Epidermal melanocyte (primary cell): ENCODE results near the gene PLB1.

Experiments used
- DNase-seq: peaks from one replicate; pipeline ENCODE4 v3.0.0; 2011; ENCODE audit warnings: low spot score; ENCODE audit not compliant: insufficient read length

The PLB1 gene

DNA sequence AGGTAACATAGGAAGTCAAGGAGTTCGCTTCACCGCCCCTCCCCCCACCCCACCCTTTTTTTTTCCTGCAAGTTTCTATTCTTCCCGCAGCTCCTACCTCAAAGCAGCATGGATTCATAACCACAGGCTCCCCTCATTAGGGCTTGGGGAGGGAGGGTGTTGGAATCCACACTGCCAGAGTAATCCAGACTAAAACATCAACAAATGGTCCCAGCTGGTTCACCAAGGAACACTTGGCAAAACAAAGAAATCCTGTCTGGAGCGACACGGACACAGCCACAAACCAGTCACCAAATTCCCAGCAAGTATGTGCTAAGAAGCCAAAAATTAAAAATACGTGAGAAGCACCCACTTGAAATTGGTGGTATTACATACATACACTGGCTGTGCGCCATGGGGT is 148.9 kb downstream of the PLB1 start:
- DNase-seq: no peak

DNA sequence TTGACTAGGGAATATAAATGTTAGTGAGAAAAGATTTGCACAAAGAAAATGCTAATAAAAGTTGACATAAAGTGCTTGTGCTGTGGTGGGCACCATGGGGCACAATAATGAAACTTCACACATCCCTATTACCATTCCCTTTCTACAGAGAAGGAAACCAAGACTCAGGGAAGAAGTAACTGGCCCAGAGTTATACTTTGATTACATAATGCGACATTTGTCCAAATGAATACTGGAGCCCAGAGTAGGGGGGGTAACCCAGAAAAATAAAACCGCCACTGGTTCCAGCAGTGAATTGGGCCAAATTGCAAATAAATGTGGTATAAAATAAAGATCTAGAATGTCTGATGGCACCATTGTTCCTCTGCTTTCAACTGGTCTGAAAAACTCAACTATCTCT is 149.7 kb downstream of the PLB1 start:
- DNase-seq: no peak

DNA sequence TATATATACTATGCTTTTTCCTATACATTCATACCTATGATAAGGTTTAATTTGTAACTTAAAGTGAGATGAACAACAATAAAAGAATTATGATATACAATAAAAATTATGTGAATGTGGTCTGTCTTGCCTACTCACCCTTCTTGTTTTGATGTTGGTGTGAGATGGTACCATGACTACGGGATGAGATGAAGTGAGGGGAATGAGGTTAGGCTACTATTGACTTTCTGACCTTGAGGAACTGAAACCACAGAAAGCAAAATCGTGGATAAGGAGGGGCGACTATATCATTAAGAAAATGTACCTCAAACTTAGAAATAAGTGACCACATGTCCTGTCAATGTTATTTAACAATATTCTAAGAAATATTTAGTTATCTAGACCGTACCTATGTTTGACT is 151.8 kb downstream of the PLB1 start:
- no peak for DNase-seq

DNA sequence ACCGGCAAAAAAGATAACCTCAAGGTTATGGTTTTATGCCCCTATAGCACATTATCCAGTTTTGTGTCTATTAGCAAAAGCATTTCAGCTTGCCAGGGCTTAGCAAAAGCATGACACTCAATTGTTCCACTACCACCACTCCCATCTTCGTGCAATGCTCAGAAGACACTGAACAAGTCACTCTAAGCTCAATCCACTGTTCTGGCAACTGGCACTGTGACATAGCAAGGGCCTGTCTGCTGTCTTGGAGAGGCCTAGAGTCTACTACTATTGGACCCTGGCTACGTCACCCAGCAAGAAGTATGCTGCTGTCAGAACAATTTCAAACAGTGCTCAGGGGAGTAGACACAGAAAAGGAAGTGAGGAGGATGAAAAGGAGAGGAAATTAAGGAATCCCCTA is 152.3 kb downstream of the PLB1 start:
- DNase-seq: no peak

DNA sequence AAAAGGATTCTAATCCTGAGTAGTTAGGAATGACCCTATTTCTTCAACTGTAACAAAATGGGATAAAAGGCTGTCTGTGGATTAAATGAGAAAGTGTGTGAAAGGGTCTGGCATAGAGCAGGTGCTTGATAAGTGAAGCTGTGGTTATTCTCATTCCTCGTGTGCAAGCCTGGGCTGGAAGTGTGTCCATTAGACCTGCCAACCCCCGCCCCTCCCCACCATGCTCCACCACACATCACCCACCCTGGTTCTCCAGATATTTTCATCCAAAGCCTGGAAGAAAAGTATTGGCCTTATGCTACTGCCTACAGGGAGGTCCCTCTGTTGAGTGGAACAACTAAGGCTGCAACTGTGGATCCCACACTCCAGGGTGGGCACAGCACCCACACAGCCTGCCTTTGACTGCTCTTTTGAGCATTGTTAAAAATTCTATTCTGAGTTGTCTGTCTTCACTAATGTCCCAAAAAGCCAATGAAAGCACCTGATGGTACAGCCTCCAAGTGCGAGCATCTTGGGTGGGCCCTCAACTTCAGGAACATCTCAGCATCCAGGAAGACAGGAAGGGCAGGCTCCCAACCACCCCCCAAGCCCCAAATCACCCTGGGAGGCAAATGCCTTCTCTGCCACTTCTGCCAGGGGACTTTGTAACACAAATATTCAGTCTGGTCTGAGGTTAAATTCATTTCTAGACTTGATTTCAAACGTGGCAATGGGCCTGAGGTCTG is 153.0 kb downstream of the PLB1 start:
- DNase-seq: no peak

DNA sequence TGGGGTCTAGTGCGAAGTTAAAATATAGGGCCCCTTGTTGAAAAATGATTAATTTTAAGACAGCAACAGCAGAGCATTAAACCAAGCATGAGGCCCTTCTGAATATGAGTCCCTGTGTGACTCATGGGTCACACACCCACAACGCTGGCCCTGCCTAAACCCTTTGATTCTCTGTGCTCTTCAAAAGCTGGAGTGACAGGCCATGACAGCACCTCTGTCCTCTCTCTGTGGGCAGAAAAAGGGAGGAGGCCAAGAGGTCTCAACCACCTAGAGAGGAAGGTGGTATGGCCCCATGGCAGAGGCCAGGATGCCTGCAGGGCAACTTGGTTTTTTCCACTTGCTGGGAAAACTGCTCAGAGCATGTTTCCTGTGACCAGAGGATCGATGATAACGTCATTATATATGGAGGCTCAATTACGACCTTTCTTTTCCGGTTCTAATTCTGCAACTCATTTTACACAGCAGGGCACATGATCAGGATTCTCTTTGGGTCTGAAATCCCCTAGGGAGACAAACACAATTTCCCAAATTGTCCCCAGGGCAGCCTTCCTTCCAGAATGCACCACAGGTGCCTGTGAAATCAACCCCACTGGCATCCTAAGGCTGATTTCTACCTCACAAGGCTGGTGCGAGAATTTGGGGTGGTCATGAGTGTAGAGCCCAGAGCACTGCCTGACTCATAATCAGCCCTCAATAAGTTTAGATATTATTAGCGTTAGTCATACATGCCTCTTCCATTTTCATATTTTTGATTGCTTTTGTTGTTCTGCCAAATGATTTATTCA is 153.8 kb downstream of the PLB1 start:
- DNase-seq: no peak

DNA sequence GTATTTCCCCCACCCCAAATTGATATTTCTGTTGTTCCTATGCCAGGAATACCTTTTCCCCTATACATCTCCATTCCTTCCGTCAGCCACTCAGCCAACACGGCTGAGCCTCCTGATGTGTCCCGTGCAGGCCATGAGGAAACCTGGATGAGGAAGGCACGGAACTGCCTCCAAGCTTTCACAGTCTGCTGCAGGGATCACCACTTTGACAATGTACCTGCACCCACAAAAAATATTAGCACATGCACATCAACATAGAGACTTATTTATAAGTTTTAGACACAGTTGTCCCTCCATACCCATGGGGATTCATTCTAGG is 154.4 kb downstream of the PLB1 start:
- DNase-seq: no peak

DNA sequence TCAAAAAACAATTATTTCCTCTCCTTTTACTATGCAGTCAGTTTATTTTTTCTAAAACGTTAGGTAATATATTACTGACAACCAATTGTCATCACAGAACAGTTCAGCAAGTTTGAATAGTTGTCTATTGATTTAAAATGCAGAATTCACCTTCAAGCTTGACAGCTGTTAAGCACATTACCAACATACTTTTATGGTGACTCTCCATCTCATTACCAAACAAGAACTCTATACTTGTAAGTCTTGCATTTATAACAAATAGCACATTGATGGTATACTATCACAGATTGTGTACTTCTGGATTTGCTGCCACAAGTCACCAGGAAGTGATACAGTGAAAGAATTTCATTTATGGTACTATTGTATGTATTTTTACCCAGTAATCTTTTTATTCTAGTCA is 156.4 kb downstream of the PLB1 start:
- no peak for DNase-seq

DNA sequence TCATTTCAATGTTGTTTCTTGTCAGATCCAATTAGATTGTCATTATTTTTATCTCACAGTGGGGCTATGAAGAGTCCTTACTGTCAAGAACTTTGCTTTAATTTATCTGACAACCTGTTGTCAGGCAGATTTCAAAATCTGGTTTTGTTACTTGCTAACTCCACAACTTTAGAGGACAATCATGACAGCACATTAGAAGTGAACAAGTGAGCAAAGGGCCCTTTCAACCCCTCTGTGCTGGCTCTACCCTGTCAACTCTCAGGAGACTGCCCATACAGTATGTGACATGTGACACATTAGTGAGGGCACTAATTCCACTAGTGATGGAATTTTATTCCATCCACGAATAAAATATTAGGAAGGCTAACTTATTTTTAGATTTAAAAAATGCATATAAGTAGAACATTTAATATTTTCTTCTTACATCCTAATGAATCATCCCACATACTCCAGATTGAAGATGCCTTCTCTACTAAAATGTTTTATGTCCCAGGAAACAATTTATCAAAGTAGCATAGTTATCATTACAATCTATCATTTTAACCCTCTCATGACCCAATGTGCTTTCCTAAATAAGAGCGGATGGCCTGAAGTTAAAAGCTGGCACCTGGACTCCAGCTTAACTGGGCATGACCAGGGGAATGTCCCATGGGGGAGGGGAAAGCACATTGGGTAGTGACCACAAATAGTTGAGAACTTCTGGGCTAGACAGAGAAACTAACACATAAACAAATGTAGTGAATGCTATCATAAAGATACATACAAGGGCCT is 158.2 kb downstream of the PLB1 start:
- DNase-seq: no peak

DNA sequence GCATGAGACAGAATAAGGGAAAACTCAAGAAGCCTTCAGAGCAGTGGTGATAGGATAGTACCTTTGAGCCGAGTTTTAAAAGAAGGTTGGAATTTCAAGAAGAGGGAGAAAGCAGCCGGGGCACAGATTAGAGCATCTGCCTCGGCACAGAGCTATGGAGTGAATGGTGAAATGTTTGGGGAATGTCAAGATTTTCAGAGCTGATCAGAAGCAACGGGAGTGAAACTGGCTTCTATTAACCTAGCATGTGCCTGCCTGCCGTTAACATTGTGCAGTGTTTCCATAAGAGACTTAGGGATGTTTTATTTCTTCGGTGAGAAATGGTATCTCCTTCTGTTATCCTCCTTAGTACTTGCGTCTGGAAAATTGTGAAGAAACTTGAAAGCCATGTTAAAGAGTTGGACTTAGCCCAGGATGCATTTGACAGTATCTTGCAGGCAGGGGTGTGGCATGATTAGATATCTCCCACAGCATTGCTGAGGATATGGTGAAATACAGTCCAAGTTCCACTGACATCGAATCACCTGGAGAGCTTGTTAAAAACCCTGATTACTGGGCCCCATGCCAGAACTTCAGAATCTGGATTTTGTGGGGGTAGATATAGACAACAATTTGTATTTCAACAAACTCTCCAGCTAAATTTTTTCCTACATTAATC is 158.9 kb downstream of the PLB1 start:
- DNase-seq: no peak

DNA sequence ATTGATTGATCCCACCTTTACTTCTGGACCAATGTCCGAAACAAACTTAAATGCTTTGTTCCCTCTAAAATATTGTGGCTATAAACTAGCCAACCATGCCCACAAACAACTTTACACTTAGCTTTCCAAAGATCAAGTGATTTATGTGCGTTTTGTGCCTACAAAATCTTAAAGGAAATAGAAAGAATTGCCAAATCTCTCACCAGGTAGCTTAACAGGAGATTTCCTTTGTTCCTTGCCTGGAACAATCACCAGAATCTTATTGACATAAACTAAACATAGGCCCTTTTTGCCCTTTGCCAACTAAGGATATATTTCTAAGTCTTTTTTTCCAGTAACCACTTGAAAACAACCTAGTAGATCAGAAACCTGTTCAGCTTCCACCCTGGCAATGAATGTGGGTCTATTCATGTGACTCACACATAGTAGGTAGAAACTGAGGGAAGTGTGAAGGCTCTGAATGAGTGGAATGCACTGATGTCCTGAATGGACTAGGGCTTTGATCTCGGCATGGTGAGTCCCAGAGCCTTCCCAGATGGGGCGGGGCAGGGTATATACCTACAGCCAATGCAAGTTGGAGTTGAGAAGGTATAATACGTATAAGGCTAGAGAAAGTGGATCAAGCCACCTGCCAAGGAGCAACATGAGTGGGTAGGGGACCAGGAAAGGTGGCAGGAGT is 161.2 kb downstream of the PLB1 start:
- no peak for DNase-seq

DNA sequence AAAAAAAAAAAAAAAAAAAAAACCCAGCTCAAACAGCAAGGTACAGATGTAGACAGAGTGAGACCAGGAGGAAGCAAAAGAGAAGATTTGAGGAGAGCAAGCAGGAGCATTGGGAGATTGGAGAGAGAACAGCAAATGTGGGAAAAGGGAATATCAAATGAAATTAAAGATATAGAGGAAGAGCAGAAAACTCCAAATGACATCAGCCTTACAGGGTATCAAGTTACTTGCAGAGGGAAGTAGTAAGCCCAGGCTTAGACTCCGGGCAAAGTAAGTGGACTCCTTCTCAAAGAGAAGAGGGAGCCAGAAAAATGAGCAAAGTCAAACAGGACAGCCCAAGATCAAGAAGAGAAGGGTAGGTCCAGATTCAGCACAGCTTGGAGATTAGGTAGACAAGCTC is 162.5 kb downstream of the PLB1 start:
- DNase-seq: no peak

DNA sequence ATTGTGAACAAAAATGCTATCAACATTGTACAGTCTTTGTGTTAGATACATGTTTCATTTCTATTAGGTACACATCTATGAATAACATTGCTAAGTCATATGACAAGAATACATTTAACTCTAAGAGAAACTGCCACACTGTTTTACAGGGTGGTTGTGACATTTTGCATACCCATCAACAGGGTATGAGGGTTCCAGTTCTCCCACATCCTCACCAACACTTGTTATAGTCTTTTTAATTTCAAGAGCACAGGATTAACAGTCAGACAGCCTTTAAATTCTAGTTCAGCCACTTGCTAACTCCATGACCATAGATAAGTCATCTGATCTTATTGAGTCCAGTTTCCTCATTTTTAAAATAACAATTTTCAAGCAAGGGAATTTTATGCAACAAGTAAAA is 163.3 kb downstream of the PLB1 start:
- DNase-seq: no peak

DNA sequence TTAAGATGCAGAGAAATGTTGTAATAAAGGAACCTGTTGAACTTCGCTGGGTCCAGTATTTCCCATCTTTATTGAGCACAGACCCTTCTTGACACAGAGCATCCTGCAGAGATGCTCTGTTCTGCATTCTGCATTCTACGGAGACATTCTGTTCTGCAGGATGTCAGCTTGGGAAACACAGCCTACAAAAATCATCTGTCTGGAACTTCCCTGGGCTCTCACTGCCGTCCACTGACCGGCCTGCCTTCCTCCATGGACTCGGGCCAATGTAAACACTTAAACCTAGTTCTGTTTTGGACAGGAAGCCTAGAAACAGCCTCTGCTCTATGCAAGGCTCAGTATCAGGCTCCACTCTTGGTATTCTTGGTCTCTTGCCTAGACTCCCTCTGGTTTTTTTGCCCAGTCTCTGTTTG is 165.7 kb downstream of the PLB1 start:
- no peak for DNase-seq

DNA sequence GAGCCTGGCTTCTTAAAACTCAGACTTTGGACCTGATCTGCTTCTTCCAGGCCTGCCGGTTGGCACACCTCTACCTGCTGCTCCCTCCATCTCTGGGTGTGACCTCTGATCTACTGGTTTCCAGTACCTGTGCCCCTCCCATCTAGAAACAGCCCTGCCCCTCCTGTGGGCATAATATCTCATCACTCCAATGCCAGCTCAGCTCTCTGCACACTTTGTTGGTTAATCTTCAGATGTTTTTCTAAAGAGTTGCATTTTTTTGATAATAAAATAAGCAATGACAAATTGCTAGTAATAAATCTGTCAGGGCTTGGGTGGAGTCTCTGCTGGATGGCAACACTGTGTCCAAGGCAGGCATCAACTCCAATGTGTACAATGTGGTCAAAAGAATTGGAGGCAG is 166.2 kb downstream of the PLB1 start:
- no peak for DNase-seq

DNA sequence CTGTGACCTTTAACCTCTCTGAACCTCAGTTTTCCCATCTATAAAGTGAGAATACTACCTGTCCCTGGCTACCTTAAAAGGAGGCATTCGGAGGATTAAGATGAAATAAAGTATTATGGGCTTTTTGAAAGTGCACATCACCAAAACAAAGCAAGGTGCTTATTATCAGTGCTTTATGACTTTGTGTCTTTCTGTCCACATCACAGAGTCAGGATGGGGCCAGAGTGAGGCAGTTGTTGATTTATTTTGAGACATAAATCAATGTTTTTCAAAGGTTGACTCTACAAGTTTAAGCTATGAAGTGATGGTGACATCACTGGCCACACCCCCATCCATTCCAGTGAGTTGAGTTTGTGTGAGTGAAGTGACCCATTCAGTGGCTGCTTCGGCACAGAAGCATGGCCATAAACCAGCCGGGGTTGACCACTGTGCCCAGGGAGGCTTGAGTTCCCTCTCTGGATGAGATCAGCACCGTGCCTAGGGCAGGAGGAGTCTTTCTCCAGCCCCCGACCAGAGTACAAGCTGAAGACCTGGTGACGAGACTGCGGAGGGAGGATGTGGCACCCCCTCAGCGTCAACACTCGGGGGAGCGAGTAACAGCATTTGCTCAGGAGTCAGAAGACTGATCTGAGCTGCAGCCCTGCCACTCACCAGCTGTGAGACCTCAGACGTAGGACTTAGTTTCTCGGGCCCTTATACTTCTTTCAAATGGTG is 166.8 kb downstream of the PLB1 start:
- DNase-seq: no peak

DNA sequence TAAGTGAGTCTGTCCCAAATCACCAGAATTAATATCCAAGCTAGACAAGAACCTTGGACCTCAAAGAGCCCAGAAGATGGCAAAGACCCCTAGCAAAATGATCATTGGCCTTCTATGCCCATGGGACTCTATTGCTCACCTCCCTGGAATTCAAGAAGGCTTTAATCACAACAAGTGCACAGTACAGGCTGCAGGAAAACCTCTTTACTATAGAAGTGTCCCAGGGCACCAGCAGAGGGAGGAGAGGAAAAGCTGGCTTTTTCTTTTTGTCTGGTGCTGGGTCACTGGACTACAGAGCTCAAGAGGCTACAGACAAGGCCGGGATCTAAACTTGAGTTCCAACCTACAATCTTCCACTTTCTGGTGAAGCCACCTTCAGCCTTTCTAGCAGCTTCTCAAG is 167.5 kb downstream of the PLB1 start:
- no peak for DNase-seq

DNA sequence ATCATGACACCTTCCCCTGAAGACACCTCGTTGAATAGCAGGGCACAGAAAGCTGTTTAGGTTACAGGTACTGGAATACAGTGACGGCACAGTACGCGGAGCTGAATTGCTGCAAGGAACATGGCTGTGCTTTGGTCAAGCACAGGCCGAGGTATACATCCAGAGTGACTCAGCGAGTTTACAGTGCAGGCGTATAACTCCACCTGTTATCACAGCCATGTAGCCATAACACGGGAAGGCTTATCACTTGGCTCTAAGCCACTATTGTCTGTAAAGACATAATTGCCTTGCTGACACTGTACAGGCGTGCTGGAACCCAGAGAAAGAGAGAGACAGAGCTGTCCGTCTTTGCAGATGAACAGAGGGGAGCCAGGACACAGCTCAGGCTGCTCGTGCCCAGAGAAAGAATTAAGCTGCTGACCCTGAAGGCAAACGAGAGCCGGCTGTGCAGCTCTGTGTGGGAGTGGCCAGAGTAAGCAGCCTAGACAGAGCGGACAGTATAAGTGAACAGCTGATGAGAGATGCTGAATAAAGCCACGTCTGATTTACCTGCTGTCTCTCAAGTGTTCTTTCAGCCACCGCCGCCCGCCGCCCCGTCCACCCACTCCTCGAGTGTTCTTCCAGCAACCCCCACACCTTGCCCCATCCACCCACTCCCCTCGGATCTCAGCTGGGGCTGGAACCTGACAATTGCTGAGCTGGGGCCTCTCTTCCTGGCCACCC is 168.4 kb downstream of the PLB1 start:
- no peak for DNase-seq

DNA sequence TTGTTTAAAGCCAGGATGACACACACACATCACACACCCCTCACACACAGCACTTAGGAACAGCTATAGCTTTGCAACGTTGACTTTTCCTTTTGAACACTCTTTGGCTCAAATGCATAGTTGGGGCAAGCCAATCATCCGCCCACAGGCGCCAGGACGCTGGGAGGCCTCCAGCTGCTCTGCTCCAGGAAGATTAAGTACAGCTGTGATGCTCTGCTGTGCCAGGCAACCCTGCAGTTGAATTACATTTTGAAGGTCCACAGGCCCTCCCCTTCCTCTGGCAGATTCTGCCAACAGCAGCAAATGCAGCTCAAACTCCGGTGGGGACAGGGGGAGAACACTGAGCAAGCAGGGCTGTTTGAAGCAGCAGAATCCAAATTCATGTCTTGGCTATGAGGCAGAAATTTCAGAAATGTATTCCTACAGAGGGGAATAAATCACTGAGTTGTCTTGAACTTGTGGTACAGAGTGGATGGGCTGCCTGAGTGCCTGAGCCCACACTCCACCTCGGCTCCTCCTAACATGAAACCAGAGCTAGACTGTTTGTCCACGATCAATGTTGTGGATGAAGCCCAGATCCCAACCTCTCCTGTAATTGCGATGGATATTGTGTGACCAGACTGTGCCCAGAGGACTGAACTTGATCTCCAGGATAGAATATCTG is 169.3 kb downstream of the PLB1 start:
- DNase-seq: no peak
